Hematopoietic multipotent progenitor cell treated with erythropoietin and hydrocortisone succinate and interleukin-3 and kit ligand, for 4 days (in vitro differentiated cells): ENCODE measurements around the gene ORM1.

ENCODE experiments used
- DNase-seq: peaks from one replicate; pipeline ENCODE4 v3.0.0-alpha.2; 2015

ORM1 gene

GRCh38 chr9:114288193-114289091, 34.5 kb upstream of the ORM1 start:
- DNase-seq: no peak

GRCh38 chr9:114289106-114289505, 33.8 kb upstream of the ORM1 start:
- DNase-seq: no peak

GRCh38 chr9:114289571-114290481, 33.1 kb upstream of the ORM1 start:
- no peak for DNase-seq

- no peak for DNase-seq
These were observed 32.3 kb upstream of the ORM1 start for GRCh38 chr9:114290561-114290986.

DNA sequence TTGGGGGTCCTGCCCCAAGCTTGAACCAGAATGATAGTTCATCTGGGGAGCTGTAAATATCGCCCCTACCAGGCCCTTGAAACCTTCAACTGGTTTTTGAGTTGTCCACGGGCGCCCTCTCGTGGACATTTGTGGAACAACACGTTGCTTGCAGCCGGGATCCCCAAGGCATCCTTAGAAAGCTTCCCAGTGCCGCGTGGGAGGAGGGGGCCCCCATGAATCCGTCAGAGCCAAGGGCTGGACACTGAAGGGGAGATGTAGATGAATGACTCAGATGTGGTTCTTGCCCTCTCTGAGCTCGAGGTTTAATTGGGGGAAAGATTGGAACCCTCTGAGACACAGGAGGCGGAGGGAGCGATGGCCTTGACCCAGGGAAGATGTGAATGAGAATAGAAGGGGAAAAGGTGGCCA, 31.8 kb upstream of the ORM1 start:
- peak; percentile 73 for DNase-seq

GRCh38 chr9:114291886-114292590, 30.9 kb upstream of the ORM1 start:
- no peak for DNase-seq

- no peak for DNase-seq
These were observed 28.2 kb upstream of the ORM1 start for GRCh38 chr9:114294664-114295063.

DNA sequence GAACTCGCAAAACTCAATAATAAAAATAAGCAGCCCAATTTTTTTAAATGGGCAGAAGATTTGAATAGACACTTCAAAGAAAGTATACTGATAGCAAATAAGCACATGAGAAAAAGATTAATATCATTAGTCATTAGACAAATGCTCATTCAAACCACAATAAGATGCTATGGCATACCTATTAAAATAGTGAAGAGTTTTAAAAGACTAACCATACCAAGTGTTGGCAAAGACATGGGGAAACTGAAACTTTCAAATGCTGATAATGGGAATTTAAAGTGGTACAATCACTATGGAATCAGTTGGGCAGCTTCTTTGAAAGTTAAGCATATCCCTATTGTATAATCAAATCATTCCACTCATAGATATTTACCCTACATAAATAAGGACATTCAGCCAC, 26.6 kb upstream of the ORM1 start:
- DNase-seq: no peak

- no peak for DNase-seq
These were observed 23.4 kb upstream of the ORM1 start for GRCh38 chr9:114299286-114300152.

DNA sequence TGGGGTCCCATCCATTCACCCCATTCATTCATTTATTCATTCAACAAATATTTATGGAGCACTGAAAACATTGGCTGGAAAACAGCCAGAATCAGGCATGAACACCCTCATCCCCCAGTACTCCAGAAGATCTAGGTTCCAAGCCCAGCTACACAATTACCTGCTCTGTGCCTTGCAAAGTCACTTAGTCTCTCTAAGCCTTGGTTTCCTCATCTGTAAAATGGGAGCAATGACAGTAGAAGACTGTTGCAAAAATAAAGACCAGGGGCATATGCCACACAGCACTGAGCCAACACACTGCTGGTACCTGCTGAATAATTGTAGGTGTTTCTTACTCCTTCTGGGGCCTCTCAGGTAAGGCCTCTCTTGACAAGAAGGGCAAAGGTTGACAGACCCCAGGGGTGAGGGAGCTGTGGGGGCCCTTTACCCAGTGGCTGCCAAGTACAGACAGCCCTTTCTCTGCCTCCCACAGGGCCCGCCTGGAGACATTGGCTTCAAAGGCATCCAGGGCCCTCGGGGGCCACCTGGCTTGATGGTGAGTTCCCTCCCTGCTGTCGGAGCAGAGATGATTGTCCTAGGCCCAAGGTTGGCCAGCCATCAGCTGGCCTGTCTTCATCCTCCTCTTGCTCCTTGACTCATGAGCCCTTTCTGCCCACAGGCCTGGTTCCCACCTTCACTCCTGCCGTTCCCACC, 22.6 kb upstream of the ORM1 start:
- DNase-seq: no peak

- no peak for DNase-seq
These were observed 21.8 kb upstream of the ORM1 start for GRCh38 chr9:114300846-114301797.

DNA sequence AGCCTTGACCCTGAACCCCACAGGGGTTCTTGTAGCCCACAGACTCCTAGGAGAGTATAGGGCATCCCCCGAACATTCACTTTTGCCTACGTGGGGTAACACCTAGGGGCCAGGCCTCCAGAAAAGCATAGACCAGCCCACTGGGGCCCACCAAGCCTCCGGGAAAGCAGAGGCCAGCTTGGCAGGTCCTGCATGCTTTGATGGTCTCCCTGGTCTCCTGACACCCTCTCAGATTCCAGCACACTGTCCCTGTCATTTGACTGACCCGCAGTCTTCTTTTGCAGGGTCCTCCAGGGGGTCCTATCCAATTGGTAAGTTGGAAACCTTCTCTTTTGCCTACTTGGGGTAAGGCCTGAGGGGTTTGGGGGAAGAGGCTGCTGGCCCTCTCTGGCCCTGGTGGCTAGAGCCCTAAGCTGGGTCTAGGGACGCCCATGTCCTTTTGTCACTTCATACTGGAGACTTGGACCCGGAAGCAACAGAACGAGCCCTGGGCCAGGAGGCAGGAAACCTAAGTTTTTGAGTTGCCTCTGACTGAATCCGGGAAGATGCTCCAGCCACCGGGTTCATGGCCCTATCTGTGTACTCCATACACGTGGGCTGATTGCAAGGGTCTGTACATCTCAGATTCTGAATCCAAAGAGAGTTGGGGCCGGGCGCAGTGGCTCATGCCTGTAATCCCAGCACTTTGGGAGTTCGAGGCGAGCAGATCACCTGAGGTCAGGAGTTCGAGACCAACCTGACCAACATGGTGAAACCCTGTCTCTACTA, 20.9 kb upstream of the ORM1 start:
- no peak for DNase-seq

DNA sequence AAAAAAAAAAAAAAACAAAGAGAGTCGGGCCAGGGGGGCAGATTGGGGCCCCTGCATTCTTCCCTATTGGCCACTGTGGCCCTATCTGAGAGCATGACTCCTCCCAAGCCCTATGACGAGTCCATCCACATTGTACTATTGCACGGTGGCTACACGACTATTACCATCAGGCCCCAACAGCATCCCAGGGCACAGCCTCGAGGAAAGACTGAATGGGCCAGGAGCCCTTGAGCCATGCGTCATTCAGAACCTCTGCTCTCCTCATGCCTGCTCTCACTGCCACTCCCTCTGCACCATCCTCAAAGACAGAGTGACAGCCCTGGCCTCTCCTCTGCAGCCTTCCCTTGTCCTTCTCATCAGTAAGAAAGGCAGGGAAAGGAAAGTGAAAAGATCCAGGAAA, 20.2 kb upstream of the ORM1 start:
- no peak for DNase-seq

GRCh38 chr9:114303571-114303970, 19.3 kb upstream of the ORM1 start:
- DNase-seq: no peak

GRCh38 chr9:114303977-114304376, 18.9 kb upstream of the ORM1 start:
- DNase-seq: no peak

DNA sequence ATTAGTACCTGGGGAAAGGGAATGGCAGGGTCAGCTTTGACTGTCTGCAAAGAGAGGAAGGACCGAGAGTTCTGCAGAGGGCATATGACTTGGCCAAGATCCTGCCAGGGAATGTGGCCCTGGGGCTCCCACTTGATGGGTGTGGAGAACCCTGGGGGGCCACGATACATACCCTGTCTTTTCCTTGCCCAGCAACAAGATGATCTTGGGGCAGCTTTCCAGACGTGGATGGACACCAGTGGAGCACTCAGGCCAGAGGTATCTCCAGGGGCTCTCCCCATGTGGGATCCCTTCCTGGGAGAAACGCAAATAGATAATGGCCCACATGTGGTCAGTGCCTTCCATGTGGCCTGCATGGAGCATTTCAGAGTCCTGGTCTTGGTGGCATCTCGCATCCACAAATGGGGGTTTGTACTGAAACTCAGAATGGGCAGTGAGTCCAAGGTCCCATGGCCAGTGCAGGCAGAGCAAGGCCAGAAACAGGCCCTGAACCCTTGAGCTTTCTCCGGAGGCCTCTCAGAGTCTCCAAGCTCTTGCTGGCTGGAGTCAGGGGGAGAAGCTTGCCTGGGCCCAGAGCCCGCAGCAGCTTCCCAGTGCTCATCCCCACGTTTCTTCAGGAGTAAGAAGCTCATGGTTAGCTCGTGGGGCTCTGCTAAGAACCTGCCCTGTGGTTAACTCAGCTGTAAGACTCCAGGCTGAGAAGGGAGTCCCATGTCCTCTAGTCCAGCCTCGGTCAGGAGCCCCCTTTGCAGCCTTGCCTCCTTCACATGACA, 18.3 kb upstream of the ORM1 start:
- DNase-seq: no peak

DNA sequence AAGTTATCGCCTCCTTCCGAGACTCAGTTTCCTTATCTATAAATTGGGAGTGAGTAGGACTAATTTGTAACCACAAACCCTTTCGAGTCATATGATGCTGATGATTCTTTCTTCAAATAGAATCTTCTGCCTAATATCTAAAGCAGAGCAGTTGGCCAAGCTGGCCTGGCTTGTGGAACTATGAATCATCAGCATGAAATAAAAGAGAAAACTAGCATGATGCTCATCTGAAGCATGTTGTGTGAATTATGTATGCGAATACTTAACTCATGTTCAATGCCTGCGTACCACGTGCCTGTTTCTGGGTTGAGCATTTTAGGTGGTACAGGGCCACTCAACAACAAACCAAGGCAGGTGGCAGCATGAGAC, 15.0 kb upstream of the ORM1 start:
- DNase-seq: no peak

DNA sequence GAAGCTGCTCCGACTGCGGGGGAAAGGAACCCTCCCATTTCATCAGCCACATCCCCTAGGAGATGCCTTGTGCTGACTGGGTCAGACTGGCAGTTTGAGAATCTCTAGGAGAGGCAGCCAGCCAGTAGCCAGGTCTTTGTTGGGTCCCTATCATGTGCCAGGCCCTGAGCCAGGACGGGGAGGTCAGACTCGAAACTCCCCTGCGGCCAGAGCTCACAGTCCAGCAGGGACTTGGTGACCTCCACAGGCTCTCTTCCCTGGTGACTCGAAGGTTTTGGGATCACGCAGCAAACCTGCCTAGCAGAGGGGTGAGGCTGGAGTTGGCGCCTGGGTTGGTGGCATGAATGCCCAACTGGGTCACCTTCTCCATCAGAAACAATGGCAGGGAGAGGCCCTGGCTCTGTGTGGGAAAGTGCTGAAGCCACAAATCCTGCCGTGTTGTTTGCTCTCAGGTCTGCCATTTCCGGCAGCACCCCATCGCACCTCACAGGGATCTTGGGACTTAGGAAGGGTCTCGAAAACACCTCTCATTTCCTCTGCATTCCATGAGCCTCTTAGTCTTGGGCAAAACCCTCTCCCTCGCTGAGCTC, 14.4 kb upstream of the ORM1 start:
- DNase-seq: no peak
